Retina (tissue), 1 donor: ENCODE data around the gene PRCD.
"Not testable (repeated sequence)": the region's sequence is repeated elsewhere in the genome, so short reads cannot be mapped to it uniquely, and the experiment has no call there.

Experiments used
- DNase-seq: peaks from one replicate; pipeline ENCODE4 v3.0.0-alpha.2; 2016

Gene PRCD

DNA sequence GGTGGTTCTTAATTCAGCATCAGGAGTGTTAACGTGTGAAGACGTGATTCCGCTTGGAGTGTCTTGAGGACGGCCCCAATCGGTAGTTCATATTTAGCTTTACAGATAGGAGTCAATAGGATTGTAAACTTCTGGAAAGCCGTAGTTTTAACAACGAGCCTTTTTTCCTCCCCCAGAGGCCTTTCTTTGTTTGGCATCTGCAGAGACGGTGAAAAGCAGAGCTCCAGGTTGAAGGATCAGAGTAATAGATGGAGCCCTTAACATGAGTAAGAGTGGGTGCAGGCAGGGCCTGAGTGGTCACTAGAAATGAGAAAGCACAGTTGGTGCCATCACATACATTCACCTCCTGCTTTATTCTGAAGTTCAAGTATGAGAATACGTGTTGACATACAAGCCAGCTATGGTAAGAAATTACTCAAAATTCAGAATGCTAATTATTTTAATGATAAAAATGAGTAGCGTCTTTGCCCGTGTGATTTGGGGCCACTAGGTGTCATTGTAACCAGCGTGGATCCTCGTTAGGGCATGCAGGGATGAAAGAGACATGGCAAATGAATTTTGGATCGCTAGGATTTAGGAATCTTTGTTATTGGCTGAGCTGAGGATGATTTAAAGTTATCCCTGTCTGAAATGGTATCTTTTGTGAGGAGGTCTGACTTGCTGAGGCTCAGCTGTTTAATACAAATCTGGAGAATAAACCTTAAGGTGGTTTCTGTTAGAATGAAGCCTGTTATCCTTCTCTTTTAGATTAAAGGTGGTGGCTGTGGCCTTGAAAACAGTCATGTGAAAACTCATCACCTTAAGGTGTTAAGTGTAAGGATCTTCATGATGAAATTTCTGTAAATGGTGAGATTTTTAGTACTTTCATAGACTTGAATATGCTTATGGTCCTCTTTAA is 18.6 kb downstream of the PRCD start:
- no peak for DNase-seq

DNA sequence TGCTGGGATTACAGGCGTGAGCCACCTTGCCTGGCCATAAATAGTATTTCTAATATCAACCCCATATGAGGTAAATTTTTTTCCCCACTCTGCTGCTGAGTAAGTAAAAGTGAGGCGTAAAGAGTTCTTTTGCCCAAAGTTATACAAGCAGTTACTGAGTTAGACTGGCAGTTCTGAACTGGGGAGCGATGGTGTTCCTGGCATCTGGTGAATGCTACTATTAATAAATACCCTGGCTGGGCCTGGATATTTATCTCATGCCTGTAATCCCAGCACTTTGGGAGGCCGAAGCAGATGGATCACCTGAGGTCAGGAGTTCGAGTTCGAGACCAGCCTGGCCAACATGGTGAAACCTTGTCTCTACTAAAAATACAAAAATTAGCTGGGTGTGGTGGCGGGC is 19.6 kb downstream of the PRCD start:
- DNase-seq: not testable (repeated sequence)

DNA sequence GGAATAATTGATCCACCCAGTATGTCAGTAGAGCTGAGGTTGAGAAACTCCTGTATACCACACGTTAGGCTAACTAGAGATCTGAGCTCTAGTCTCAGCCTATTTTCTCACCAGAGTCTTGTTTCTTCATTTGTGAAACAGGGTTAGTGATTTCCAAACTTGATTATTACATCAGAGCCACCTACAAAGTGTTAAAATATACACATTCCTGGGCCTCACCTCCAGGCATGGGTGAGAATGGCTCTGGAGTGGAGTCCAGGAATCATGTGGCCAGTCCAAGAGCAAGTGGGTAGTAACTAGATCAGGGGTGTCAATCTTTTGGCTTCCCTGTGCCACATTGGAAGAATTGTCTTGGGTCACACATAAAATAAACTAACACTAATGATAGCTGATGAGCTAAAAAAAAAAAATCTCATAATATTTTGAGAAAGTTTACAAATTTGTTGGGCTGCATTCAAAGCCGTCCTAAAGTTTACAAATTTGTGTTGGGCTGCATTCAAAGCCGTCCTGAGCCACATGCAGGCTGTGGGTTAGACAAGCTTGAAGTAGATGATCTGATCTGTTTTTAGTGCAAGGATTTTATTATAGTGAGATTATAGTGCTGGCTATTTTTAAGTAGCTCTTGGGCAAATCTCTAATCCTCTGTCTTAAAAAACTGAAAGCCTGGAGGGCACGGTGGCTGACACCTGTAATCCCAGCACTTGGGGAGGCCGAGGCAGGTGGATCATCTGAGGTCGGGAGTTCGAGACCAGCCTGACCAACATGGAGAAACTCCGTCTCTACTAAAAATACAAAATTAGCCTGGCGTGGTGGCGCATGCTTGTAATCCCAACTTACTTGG is 20.4 kb downstream of the PRCD start:
- no peak for DNase-seq

GRCh38 chr17:76560877-76561221 is 21.0 kb downstream of the PRCD start:
- no peak for DNase-seq

DNA sequence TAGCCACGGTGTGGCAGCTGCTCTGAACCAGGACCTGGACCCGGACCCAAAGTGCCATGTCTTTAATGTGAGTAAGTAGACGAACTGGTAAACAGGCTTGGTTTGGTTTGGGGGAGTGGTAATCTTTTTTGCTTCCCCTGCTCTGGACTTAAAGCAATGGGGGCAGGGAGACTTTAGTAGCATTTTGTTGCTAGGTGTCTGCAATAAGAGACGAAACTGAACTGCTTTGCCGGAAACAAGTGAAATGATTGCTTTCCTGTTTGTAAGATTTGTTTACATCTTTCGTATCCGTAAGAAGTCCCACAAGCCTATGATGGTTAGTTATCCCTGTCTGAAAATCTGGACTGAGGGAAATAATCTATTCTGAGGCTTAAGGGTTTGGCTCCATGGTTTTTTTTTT is 21.5 kb downstream of the PRCD start:
- no peak for DNase-seq

- DNase-seq: no peak
Observed at GRCh38 chr17:76561799-76562268, 22.0 kb downstream of the PRCD start.

GRCh38 chr17:76562734-76563148 is 22.9 kb downstream of the PRCD start:
- no peak for DNase-seq

- DNase-seq: not testable (repeated sequence)
Observed at GRCh38 chr17:76563359-76563758, 23.5 kb downstream of the PRCD start.

DNA sequence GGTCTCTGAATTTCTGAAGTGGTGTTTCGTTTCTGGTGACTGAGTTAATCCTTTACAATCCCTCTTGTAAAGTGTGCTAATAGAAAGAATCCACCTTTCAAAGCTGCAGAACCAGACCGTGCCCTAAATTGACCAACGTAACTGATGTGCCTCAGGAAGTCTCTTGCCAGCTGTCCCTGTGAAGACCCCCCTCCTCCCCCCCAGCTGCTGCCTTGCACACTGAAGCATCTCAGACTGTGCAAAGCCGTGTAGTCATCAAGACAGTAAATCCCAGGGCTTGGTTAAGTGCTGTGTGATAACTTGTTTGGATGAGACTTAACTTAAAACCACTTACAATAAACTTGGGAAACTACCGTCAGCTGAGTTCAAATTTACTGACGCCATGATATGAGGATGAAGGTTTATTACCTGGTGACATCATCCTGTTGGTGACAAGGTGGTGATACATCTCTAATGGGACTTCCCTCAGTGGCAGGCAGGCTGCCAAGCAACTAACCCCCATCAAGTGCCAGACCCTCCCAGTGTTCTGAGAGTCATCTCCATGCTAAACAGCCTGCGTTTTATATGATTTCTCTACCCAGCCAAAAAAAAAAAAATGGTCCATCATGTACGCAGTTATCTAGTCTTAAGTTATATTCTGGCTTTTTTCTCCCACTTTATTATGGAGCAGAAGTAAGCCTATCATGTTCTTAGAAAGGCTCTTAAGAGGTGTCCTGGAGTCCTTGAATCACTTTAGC is 25.3 kb downstream of the PRCD start:
- not testable (repeated sequence) for DNase-seq

GRCh38 chr17:76565728-76566612 is 26.1 kb downstream of the PRCD start:
- no peak for DNase-seq

DNA sequence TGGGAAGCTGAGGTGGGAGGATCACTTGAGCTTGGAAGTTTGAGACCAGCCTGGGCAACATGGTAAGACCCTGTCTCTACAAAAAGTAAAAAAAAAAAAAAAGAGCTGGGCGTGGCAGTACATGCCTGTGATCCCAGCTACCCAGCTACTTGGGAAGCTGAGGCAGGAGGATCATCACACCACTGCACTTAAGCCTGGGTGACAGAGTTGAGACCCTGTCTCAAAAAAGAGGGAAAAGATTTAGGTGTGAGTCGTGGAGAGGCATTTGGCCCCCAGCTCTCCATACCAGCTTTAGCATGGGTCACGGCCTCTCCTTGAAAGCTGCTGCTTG is 26.7 kb downstream of the PRCD start:
- DNase-seq: no peak

- DNase-seq: no peak
Observed at GRCh38 chr17:76566988-76567431, 27.2 kb downstream of the PRCD start.

- no peak for DNase-seq
Observed at GRCh38 chr17:76567634-76568432, 28.0 kb downstream of the PRCD start.

DNA sequence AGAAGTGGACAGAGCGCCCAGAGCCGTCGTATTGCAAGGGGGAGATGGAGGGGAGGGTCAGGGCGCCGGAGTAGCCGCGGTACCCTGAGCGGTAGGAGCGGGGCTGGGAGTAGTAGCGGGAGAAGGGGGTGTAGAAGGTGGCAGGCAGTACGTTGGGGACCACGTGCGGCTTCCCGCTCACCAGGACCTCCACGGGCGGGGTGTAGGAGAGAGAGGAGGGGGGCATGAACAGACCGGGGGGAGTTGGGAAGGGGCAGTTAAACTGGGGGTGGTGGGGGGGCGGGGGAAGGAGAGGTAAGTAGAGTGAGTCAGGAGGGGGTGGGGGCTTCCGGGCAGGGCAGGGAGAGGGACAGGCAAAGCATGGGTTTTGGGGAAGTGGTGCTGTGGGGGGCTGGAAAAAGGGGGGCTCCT is 29.0 kb downstream of the PRCD start:
- no peak for DNase-seq

- DNase-seq: peak; percentile 74
Observed at GRCh38 chr17:76569607-76570279, 29.9 kb downstream of the PRCD start.

GRCh38 chr17:76570457-76570856 is 30.6 kb downstream of the PRCD start:
- no peak for DNase-seq

DNA sequence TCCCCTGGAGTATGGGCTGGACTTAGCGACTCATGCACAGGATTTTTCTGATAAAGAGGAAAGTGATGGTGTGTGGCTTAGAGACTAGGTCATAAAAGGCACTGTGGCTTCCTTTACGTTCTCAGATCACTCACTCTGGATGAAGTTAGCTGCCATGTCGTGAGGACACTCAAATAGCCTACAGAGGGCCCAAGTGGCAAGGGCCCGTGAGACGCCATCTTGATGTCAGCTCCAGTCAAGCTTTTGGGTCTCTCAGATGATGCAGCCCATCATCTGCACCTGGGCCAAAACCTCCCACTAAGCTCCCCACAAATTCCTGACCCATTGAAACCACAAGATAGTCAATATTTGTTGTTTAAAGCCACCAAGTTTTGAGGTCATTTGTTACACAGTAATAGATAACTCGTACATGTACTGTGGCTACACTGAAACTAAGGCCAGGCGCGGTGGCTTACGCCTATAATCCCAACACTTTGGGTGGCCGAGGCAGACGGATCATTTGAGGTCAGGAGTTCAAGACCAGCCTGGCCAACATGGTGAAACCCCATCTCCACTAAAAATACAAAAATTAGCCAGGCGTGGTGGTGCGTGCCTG is 31.1 kb downstream of the PRCD start:
- DNase-seq: no peak

GRCh38 chr17:76572201-76572910 is 32.5 kb downstream of the PRCD start:
- DNase-seq: no peak

DNA sequence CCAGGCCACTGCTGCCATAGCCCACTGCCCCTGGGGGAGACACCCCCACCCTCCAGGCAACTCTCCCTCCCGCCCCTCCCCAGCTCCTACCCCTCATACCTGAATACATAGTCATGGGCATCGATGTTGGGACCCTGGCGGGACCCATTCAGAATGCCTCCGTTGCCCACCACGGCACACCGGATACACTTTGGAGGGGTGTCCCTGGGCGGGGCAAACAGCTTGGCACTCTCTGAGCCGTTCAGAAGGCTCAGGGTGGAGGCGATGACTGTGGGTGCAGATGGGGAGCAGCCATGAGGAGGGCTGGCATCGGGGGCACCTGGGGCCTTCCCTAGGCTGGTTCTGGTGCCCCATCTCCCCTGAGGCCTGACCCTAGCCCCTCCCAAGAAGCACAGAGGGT is 33.3 kb downstream of the PRCD start:
- no peak for DNase-seq

GRCh38 chr17:76574166-76574565 is 34.3 kb downstream of the PRCD start:
- DNase-seq: no peak
